RWPE2 (cell line): Measurements from ENCODE around the gene FLT1.

Source experiments
- ATAC-seq: fragments of 200-7000 bp; cut with Tn5 transposase; 3 replicates; pipeline ENCODE4 v1.9.1; 2021; ENCODE audit warnings: low read depth
- DNase-seq: peaks from one replicate; pipeline ENCODE4 v3.0.0-alpha.2; 2020; ENCODE audit warnings: low spot score
- H3K27ac ChIP-seq: fragments of 450-650 bp; 2 replicates; pipeline ENCODE4 v1.5.1; 2017; ENCODE audit warnings: mild to moderate bottlenecking; ENCODE audit not compliant: poor library complexity, severe bottlenecking
- H3K27me3 ChIP-seq: fragments of 250-450 bp; sonication (Bioruptor Pico); 2 replicates; pipeline ENCODE4 v1.5.1; 2021; ENCODE audit warnings: mild to moderate bottlenecking, moderate library complexity; ENCODE audit not compliant: insufficient read depth, poor library complexity, severe bottlenecking
- H3K36me3 ChIP-seq: fragments of 250-450 bp; sonication (Bioruptor Pico); 2 replicates; pipeline ENCODE4 v1.5.1; 2020; ENCODE audit warnings: low read depth, mild to moderate bottlenecking, moderate library complexity
- H3K4me1 ChIP-seq: fragments of 250-450 bp; sonication (Bioruptor Pico); 2 replicates; pipeline ENCODE4 v1.5.1; 2021; ENCODE audit warnings: mild to moderate bottlenecking, moderate library complexity; ENCODE audit not compliant: insufficient read depth, poor library complexity, severe bottlenecking
- H3K4me3 ChIP-seq: fragments of 250-450 bp; sonication (Bioruptor Pico); 2 replicates; pipeline ENCODE4 v1.5.1; 2021; ENCODE audit warnings: mild to moderate bottlenecking, moderate library complexity; ENCODE audit not compliant: severe bottlenecking
- H3K9me3 ChIP-seq: fragments of 250-450 bp; sonication (Bioruptor Pico); 2 replicates; pipeline ENCODE4 v1.5.1; 2021; ENCODE audit warnings: mild to moderate bottlenecking, moderate library complexity; ENCODE audit not compliant: severe bottlenecking
- TF ChIP-seq, protein P1 (sequence below): fragments of 450-650 bp; IDR thresholded peaks from one replicate; pipeline ENCODE4 v1.5.1; 2017; ENCODE audit warnings: mild to moderate bottlenecking, moderate library complexity; ENCODE audit not compliant: poor library complexity, severe bottlenecking

The FLT1 gene

DNA sequence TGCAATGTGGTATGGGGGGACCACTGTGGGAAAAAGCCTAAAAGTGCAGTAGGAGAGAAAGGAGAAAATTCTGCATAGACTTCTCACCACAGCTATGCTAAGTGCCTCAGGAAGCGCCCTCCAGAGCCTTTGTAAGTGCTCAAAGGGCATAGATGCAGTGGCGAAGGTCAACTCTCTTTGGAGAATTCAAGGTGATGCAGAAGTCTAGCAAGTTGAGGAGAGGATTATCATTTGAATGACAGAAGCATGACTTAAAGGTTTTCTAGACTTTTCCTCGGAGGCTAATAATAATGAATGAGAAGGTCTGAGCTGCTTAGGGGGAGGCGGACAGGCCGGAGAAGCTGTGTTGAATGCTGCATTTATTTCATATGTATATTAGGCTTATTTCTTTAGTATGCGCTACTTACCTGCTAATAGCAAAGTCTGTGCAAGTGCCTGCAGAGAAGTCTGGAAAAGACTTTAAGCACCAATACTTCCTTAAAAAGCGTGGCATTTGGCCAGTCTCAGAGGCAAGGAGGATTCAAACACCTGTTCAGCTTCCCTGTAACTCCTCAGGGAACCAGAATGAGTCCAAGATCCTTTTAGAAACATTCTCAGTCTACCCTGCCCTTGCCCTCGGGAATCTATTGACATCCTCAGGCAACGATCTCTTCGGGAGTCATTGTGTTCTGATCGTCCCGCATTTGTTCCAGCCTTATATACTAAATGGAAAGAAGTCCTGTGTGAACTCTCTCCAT is 56.2 kb downstream of the FLT1 start:
- Histone ChIP-seq H3K36me3 (no peaks in the 10 kb centered on the region), H3K4me1 (no peaks in the 10 kb centered on the region), H3K4me3 (no peak overlapping the region), H3K27me3 (peaks cover 23% of the 10 kb centered on the region), H3K9me3 (no peaks in the 10 kb centered on the region), H3K27ac (no peak overlapping the region)
- ATAC-seq (no peak), DNase-seq (no peak)
- TF ChIP-seq, protein P1, sequence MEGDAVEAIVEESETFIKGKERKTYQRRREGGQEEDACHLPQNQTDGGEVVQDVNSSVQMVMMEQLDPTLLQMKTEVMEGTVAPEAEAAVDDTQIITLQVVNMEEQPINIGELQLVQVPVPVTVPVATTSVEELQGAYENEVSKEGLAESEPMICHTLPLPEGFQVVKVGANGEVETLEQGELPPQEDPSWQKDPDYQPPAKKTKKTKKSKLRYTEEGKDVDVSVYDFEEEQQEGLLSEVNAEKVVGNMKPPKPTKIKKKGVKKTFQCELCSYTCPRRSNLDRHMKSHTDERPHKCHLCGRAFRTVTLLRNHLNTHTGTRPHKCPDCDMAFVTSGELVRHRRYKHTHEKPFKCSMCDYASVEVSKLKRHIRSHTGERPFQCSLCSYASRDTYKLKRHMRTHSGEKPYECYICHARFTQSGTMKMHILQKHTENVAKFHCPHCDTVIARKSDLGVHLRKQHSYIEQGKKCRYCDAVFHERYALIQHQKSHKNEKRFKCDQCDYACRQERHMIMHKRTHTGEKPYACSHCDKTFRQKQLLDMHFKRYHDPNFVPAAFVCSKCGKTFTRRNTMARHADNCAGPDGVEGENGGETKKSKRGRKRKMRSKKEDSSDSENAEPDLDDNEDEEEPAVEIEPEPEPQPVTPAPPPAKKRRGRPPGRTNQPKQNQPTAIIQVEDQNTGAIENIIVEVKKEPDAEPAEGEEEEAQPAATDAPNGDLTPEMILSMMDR, result no peak

DNA sequence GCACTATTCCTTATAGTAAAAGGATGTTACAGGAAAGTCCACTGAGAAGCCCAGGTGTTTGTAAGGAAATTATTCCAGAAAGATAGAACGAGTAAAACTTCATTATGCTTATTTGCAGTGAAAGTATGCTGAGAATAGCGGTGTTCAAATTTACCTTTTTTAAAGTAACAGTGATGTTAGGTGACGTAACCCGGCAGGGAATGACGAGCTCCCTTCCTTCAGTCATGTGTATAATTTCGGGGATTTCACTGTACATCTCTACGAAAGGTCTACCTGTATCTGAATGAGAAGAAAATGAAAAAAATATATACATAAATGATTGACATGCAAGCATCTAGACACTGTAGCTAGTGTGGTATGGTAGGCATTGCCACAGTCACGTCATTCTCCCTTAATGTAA is 56.9 kb downstream of the FLT1 start:
- DNase-seq (no peak), ATAC-seq (no peak)
- no peaks in the 10 kb centered on the region for H3K4me1 ChIP-seq
- no peaks in the 10 kb centered on the region for H3K9me3 ChIP-seq
- no peak overlapping the region for H3K27ac ChIP-seq
- TF ChIP-seq, protein P1, result no peak
- no peak overlapping the region for H3K4me3 ChIP-seq
- no peaks in the 10 kb centered on the region for H3K36me3 ChIP-seq
- H3K27me3 ChIP-seq, result peaks cover 23% of the 10 kb centered on the region

DNA sequence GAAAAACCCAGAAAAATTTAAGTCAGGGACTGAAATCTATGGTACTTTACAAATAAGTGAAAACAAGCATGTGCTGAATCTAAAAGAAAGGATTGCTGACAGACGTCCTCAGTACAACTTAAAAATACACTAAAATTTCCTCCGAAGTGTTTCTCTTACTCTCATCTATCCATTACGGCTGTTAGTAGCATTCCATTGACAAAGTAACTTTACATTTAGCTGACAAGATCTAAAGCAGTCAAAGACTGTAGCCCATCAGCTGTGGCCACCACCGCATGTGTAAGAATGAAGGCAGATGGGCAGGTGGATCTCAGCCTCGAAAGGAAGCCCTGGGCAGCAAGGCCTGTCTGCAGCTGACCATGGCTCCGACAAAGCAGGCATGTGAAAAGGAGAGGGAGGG is 59.0 kb downstream of the FLT1 start:
- Histone ChIP-seq H3K27me3 (peaks cover 27% of the 10 kb centered on the region), H3K36me3 (no peaks in the 10 kb centered on the region), H3K4me3 (no peak overlapping the region), H3K4me1 (no peaks in the 10 kb centered on the region), H3K9me3 (no peaks in the 10 kb centered on the region), H3K27ac (no peak overlapping the region)
- DNase-seq (no peak), ATAC-seq (no peak)
- TF ChIP-seq, protein P1, result no peak

DNA sequence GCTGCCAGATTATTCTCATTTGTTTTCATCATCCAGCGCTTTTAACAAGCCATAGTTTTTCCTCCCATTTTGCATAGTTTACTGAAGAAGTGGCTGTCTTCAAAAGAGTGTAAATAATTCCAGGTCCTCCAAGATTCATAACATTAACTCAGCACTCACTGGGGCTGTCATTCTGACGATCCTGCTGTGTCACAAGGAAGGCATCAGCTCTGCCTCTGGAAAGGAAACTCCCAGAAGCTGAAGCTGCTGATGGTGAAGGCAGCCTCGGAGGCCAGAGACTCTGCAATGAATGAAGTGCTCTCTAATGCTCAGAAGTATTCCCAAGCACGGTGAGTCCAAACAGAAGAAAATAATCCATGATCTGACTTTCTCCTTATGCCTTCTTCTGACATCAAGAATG is 60.0 kb downstream of the FLT1 start:
- no peak for ATAC-seq
- Histone ChIP-seq H3K36me3 (no peaks in the 10 kb centered on the region), H3K4me3 (no peak overlapping the region), H3K27me3 (peaks cover 31% of the 10 kb centered on the region), H3K9me3 (no peaks in the 10 kb centered on the region), H3K4me1 (no peaks in the 10 kb centered on the region), H3K27ac (no peak overlapping the region)
- TF ChIP-seq, protein P1, result no peak
- no peak for DNase-seq

DNA sequence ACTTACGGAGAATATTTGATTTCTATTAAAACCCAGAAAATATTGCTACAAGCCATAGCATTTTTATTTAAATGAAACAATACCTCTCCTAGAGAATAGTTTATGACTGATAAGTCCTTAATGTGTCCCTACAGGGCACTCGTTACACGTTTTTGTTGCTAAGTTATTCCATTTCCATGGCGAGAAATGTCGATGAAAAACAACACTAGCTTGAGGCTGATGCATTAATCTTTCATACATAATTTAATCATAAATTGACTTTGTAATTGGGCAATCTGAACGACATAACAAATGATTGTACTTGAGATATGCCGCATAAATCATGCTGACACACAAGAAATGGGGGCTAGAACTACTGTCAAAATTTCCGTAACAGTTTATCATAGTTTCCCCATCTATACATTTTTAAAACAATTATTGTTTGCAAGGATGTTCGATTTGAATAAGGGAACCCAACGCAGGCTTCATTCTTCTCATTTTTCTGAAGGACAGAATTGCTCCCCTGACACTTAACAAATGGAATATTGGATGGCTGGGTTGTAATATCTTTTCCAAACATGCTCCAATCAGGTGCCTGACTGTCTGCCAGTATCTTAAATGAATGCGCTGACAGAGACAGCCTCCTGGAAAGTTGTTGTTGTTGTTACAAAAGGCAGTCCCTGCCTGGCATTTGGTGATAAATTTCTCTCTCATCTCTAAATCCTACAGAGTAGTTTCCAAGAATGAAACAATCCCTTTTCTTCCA is 61.9 kb downstream of the FLT1 start:
- DNase-seq (no peak), ATAC-seq (no peak)
- Histone ChIP-seq H3K9me3 (no peaks in the 10 kb centered on the region), H3K4me1 (no peaks in the 10 kb centered on the region), H3K27ac (no peak overlapping the region), H3K27me3 (peaks cover 30% of the 10 kb centered on the region), H3K36me3 (no peaks in the 10 kb centered on the region), H3K4me3 (no peak overlapping the region)
- TF ChIP-seq, protein P1, result no peak
